ENCODE measurements around the gene OR9G1. TPM values are rescaled to one million over a fixed set of nuclear protein-coding genes. Genes with fewer than 3 reads are reported as not detected.
"Not testable (repeated sequence)": the region's sequence is repeated elsewhere in the genome, so short reads cannot be mapped to it uniquely, and the experiment has no call there.

The OR9G1 gene, protein sequence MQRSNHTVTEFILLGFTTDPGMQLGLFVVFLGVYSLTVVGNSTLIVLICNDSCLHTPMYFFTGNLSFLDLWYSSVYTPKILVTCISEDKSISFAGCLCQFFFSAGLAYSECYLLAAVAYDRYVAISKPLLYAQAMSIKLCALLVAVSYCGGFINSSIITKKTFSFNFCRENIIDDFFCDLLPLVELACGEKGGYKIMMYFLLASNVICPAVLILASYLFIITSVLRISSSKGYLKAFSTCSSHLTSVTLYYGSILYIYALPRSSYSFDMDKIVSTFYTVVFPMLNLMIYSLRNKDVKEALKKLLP
- not detected for total RNA-seq

DNA sequence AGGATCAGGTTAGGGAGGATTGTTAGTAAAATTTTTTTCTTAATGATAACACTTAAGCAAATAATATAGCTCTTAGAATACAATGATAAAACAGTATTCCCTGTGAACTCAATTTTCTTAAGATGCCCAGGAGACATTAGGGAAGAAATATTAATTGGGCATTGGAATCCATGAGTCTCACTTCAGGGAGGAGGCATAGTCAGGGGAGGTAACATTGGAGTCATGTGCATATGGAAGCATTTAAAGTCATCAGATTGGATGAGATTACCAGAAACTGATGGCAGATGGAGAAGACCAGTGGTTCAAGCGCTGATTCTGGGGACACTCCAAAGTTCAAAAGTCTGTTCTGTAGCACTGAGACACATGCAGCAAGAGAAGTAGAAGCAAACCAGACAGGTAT is at the start of gene OR9G1:
Gene OR9G1, plus strand, starts transcription at position 301 of the 400 bp plus-strand sequence. CDS start 1,293 bp downstream, outside the sequence.
- ChIA-PET CTCF (no interaction called here), POLR2A (no interaction called here)
- H3K4me3 Mint-ChIP-seq, result no peak within 1 kb of the TSS
- TF ChIP-seq, protein P1, sequence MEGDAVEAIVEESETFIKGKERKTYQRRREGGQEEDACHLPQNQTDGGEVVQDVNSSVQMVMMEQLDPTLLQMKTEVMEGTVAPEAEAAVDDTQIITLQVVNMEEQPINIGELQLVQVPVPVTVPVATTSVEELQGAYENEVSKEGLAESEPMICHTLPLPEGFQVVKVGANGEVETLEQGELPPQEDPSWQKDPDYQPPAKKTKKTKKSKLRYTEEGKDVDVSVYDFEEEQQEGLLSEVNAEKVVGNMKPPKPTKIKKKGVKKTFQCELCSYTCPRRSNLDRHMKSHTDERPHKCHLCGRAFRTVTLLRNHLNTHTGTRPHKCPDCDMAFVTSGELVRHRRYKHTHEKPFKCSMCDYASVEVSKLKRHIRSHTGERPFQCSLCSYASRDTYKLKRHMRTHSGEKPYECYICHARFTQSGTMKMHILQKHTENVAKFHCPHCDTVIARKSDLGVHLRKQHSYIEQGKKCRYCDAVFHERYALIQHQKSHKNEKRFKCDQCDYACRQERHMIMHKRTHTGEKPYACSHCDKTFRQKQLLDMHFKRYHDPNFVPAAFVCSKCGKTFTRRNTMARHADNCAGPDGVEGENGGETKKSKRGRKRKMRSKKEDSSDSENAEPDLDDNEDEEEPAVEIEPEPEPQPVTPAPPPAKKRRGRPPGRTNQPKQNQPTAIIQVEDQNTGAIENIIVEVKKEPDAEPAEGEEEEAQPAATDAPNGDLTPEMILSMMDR (IDR thresholded peaks at IDR 0.05), result no peak
- ATAC-seq, result no peak
- intact Hi-C loops (cut with micrococcal nuclease), result no loop called here
- H3K9me3 Mint-ChIP-seq, result peaks cover 6% of the 10 kb centered on the region
- no peak for DNase-seq
- H3K27ac Mint-ChIP-seq, result no peak within 1 kb of the TSS
- no peaks in the 10 kb centered on the region for H3K4me1 Mint-ChIP-seq (ENCODE audit: low read depth)
- no peaks in the 10 kb centered on the region for H3K27me3 Mint-ChIP-seq
- no peaks in the 10 kb centered on the region for H3K36me3 Mint-ChIP-seq (ENCODE audit: low read depth)

DNA sequence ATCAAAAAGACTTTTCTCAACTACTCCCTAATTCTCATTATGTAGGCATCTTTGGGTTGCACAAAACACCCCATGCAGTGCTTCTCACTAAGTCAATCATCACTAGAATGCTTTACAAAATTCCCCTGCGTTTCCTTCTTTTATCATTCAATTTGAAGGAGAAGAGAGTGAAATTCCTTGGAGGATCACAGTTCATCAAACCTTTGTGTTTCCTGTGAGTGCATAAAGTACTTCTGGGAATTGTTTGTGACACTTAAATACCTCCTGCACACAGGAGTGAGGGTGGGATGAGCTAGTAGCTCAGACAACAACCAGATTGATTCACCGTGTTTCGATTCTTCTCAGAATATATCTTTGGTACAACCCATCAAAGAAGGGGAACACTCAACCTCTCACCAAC is 39.1 kb upstream of the OR9G1 start:
- intact Hi-C loops (cut with micrococcal nuclease), result no loop called here
- POLR2A ChIA-PET, result no interaction called here
- TF ChIP-seq, protein P1 (IDR thresholded peaks at IDR 0.05), result no peak
- Mint-ChIP-seq H3K4me1 (ENCODE audit: low read depth) (no peaks in the 10 kb centered on the region), H3K27me3 (no peaks in the 10 kb centered on the region), H3K9me3 (peaks cover 5% of the 10 kb centered on the region), H3K27ac (no peak overlapping the region), H3K36me3 (ENCODE audit: low read depth) (no peaks in the 10 kb centered on the region), H3K4me3 (no peak overlapping the region)
- CTCF ChIA-PET, result no interaction called here
- ATAC-seq, result no peak
- no peak for DNase-seq

DNA sequence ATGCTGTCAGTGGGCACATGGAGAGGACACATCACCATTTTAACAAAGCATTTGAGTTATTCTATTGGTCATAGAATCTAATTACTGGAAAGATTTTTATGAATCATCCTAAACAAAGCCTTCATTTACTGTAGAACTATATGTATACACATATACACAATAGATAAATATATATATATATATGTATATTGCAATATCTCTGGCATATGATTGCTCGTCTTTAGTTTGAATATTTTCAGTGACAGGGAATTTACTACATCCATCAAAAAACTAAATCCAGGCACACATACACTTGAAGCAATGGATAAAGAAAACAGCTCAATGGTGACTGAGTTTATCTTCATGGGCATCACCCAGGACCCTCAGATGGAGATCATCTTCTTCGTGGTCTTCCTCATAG is 35.5 kb upstream of the OR9G1 start, which contains the start of gene OR5AR1:
Gene OR5AR1, plus strand, starts transcription at position 301 of the 400 bp plus-strand sequence. Its CDS starts 0 bp downstream, at position 301.
- ChIA-PET POLR2A (no interaction called here), CTCF (no interaction called here)
- Mint-ChIP-seq H3K36me3 (ENCODE audit: low read depth) (no peaks in the 10 kb centered on the region), H3K4me1 (ENCODE audit: low read depth) (no peaks in the 10 kb centered on the region), H3K27me3 (no peaks in the 10 kb centered on the region), H3K27ac (no peak within 1 kb of the TSS), H3K4me3 (no peak within 1 kb of the TSS), H3K9me3 (no peaks in the 10 kb centered on the region)
- ATAC-seq (no peak), DNase-seq (no peak)
- intact Hi-C loops (cut with micrococcal nuclease), result no loop called here
- TF ChIP-seq, protein P1 (IDR thresholded peaks at IDR 0.05), result no peak

DNA sequence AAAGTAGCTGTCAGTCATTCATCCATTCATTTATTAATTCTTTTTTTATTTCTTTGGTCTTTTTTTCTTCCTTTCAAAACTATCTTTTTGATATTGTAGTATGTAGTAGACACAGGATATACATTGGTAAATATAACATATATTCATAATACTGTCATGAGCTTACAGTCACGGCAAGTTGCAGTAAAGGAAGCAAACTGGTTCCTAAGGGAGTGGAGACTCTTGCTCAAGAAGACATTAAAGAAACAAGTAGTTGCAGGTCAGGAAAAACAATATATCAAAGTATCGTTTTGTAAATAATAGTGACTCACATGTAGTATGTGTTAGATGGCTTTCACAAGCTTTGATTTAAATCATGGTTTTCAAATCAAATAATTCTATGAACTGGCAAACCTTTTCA is 27.9 kb upstream of the OR9G1 start:
- ChIA-PET POLR2A (no interaction called here), CTCF (no interaction called here)
- Mint-ChIP-seq H3K36me3 (ENCODE audit: low read depth) (no peaks in the 10 kb centered on the region), H3K4me3 (no peak overlapping the region), H3K27ac (no peak overlapping the region), H3K27me3 (no peaks in the 10 kb centered on the region), H3K4me1 (ENCODE audit: low read depth) (no peaks in the 10 kb centered on the region), H3K9me3 (no peaks in the 10 kb centered on the region)
- TF ChIP-seq, protein P1 (IDR thresholded peaks at IDR 0.05), result no peak
- no peak for ATAC-seq
- DNase-seq, result no peak
- intact Hi-C loops (cut with micrococcal nuclease), result no loop called here

DNA sequence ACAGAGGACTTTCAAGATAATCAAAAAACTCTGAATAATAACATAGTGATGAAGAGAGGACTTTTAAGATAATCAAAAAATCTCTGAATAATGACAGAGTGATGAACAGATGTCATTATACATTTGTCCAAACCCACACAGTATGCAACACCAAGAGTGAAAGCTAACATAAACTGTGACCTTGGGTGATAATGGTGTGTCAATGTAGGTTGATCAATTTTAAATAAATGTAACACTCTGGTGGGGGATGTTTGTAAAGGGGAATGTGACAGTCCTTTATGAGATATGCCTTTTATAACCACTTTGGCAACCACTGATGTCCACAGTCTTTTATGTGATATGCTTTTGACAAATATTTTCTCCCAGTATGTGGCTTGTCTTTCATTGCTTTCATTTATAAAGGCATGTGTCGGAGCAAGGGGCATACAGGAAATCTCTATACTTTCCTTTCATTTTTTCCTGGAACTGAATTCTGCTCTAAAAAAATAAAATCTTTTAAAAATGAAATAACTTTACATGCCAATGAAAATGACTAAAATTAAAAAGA is 10.3 kb upstream of the OR9G1 start:
- Mint-ChIP-seq H3K4me1 (ENCODE audit: low read depth) (no peaks in the 10 kb centered on the region), H3K4me3 (no peak overlapping the region), H3K27ac (no peak overlapping the region), H3K9me3 (peaks cover 5% of the 10 kb centered on the region), H3K27me3 (no peaks in the 10 kb centered on the region), H3K36me3 (ENCODE audit: low read depth) (no peaks in the 10 kb centered on the region)
- ChIA-PET CTCF (no interaction called here), POLR2A (no interaction called here)
- intact Hi-C loops (cut with micrococcal nuclease), result no loop called here
- ATAC-seq (no peak), DNase-seq (no peak)
- TF ChIP-seq, protein P1 (IDR thresholded peaks at IDR 0.05), result no peak

DNA sequence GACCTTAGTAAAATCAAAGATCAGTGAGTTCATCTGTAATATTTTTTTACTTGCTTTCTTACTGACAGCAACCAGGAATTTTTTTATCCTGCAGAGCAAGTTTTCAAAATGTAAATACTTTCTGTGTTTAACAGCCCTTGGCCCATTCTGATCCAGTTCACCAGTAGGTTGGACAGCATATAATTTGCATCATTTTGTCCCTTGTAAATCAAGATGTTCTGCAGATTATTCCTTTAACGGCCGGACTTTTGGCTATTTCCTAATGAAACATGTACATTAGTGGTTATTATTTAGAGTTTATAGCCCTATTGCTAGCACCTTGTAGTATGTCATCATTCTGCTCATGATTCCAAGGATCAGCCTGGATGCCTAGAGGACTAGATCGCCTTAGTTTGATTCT is 7.7 kb upstream of the OR9G1 start:
- intact Hi-C loops (cut with micrococcal nuclease); H3K36me3 Mint-ChIP-seq (ENCODE audit: low read depth); H3K9me3 Mint-ChIP-seq; CTCF ChIA-PET; H3K27me3 Mint-ChIP-seq; ATAC-seq; POLR2A ChIA-PET; H3K27ac Mint-ChIP-seq; H3K4me3 Mint-ChIP-seq; DNase-seq; H3K4me1 Mint-ChIP-seq (ENCODE audit: low read depth): not testable (repeated sequence)
